HG02678 (cell line): ENCODE results near the gene SLC35C1.

Experiments
- ATAC-seq: cut with Tn5 transposase; IDR thresholded peaks from one replicate; pipeline ENCODE4 v1.9.1; 2021; ENCODE audit warnings: mild to moderate bottlenecking, moderate library complexity; ENCODE audit not compliant: unreplicated experiment

SLC35C1 gene

DNA sequence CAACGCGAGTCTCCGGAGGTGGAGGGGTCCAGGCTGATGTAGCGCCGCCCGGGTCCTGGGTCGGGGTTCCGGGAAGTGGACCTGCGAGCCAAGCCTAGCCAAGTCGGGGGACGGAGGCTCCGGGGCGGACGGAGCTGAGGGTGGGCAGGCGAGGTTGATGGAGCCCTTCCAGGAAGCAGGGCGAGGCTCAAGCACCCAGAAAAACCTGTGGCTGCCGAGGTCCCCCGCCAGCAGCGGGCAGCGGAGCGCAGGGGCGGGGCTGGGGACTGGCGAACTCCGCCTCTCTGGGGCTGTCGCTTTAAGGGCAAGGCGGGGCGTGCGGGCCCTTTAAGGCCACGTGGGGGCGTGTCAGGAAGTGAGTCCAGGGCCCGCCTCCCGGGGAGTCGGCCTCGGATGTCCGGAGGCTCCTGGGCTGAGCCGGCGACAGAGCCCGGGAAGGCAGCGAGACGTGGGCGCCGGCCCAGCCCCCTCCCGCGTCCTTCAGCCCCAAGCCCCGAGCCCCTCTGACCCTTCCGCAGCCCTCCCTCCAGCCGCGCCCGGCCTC lies at the start of gene SLC35C1:
SLC35C1 (plus strand) TSS at position 389 of the 544 bp plus-strand sequence. CDS start 653 bp downstream, outside the sequence.
- peak; percentile 95 for ATAC-seq

DNA sequence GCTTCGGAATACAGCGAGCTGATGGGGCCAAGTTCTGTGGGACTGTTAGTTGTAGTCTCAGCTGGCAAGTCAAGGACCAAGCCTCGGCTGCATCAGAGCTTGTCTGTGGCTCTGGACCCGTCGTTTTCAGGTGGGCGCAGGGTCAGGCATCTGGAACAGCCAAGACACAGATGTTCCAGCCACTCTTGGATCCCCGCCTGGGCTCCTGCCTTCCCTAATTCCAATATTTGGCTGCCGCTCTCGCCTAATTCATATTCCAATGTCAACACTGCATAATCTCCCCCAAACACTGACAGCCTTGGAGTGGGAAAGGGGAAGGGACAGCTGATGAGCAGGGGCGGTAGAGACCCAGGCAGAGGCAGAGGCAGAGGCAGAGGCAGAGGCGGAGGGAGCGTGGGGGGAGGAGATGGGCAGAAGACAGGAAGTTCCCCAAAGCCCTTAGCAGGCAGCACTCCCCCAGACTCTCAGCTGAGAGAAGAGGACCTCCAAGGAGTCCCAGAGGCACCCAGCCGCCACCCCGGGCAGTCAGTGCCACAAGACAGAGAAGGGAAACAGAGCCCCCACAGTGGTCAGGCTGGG lies 49.6 kb upstream of the SLC35C1 start:
- ATAC-seq = no peak

DNA sequence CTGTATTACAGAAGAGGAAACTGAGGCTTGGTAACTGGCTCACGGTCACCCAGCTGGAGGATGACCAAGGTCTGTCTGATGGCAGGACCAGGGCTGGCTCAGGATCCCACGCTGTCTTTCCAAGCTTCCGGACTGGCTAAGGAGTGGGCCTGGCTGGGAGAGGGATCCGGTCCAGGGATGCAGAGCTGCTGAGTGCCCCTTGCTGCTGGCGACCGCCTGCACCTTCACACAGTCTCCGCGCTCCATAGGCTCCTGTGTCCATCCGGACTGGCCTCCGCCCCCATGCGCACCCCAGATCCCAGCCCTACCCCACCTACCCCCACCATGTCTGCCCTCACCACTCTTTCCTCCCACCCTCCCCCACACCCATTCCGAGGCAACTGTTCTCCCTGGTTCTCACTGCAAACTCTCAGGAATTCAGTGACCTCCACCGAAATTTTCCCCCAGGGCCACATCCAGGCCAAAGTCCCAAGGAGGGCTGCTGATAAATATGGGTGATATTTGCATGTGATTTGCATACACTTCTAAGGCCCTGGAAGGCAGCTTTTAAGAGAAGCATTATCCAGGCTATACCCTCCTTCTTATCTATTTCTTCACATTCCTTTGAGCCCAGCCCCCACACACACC lies 48.5 kb upstream of the SLC35C1 start:
- no peak for ATAC-seq

DNA sequence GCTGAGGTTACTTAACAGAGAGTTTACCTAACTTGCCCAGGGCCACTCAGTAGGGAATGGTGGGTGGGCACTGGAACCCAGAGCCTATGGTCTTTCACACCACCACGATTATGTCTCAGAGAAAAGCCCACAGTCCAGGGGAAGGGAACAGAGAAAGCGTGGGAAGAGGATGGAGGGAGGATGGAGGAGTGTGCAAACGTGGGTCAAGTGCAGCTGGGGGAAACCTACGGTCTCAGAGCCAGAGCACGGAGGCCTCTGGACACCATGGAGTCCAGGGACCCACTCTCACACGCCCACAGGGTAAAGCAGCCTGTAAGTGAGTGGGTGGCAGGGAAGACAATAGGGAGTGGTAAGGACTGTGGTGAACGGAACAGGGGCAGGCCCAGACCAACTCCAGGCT lies 47.3 kb upstream of the SLC35C1 start:
- no peak for ATAC-seq

DNA sequence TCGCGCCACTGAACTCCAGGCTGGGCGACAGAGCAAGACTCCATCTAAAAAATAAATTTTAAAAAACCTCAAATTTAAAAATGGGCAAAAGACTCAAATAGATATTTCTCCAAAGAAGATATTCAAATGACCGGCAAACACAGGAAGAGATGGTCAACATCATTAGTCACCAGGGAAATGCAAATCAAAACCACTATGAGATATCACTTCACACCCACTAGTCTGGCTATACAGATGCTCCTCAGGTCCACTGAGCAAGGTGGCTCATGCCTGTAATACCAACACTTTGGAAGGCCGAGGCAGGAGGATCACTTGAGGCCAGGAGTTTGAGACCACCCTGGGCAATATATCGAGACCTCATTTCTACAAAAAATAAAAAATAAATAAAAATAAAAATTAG lies 43.3 kb upstream of the SLC35C1 start:
- no peak for ATAC-seq

DNA sequence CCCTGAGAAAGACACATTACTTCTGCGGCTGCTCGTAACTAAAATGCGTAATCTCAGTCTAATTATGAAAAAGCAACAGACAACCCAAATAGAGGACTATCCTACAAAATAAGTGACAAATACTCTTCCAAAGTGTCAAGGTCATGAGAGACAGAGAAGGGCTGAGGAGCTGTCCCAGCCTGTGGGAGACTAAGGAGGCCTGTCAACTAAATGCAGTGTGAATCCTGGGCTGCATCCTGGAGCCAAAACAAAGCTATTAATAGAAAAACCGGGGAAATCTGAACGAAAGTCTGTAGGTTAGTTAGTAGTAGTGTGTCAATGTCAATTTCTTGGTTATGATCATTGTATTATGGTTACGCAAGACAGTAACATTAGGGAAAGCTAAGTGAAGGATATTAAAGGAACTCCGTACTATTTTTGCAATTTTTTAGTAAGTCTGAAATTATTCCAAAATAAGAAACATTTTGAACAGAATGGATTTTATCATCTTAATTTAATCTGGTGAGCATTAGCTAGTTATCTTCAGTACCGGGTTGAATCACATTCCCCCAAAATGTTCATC lies 39.8 kb upstream of the SLC35C1 start:
- ATAC-seq = no peak

DNA sequence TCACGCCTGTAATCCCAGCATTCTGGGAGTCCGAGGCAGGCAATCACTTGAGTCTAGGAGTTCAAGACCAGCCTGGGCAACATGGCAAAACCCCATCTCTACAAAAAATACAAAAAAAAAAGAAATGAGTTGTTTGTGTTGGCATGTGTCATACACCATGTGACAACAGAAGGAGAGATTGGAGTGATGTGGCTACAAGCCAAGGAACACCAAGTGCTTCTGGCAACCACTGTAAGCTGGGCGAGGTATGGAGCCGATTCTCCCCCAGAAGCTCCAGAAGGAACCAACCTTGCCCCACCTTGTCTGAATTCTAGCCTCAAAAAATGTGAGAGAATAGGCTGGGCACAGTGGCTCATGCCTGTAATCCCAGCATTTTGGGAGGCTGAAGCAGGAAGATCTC lies 39.1 kb upstream of the SLC35C1 start:
- no peak for ATAC-seq

DNA sequence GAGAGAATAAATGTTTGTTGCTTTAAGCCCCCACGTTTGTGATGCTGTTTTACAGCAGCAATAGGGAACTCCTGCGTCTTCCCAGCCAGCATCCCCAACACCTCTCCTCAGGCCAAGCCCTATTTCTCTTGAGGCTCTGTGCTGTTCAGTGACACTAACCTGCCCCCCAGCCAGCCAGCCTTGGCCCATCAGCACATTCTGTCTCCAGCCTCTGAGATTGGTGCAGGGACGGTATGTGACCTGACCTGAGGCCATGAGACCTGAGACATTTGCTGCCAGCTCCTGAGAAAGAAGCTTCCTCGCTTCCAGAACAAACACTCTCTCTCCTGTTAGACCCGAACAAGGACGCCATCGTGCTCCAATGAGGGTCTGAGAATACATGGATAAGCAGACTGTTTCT lies 38.5 kb upstream of the SLC35C1 start:
- ATAC-seq = no peak

DNA sequence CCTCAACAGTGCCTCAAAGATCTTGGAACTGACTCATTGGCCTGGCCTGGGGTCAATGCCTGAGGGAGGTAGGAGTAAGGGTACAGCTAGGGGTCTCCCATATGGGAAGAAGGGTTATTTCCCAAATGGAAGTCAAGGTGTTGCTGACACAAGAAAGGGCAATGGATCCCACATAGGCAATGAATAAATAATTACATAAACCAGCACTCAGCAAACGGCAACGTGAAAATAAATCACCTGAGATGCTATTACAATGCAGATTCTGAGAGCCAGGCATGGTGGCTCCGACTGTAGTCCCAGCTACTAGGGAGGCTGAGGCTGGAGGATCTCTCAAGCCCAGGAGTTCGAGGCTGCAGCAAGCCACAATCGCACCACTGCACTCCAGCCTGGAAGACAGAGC lies 36.5 kb upstream of the SLC35C1 start:
- ATAC-seq = no peak

DNA sequence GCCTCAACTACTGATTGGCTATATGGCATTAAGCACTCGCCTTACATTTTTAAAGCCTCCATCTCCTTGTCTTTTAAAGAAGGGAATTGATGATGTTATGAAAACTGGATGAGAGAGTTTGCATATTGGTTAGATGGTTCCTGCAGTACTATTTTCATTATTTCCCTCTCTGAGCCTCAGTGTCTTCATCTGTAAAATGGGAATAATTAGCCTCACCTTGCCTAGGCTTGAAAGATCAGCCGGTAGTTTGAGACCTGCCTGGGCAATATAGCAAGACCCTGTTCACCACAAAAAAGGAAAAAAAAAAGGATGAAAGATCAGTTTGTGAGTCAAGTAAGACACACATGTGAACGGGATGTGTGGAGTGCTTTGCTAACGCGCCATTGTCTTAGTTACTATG lies 35.0 kb upstream of the SLC35C1 start:
- ATAC-seq = no peak

DNA sequence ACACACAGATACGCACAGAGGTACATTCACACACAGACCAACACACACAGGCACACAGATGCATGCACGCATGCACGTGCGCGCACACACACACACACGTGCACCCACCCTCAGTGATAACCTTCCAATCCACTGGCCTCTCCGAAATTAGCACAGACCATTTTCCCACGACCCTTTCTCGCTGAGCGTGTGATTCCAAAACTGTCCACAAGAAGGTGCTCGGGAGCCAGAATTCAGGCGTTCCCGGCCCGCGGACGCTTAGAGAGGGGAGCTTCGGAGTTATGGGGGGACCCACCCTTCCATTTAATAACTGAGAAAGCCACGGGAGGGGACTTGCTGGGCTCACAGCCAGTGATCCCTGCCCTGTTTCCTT lies 33.8 kb upstream of the SLC35C1 start:
- ATAC-seq = peak; percentile 55

DNA sequence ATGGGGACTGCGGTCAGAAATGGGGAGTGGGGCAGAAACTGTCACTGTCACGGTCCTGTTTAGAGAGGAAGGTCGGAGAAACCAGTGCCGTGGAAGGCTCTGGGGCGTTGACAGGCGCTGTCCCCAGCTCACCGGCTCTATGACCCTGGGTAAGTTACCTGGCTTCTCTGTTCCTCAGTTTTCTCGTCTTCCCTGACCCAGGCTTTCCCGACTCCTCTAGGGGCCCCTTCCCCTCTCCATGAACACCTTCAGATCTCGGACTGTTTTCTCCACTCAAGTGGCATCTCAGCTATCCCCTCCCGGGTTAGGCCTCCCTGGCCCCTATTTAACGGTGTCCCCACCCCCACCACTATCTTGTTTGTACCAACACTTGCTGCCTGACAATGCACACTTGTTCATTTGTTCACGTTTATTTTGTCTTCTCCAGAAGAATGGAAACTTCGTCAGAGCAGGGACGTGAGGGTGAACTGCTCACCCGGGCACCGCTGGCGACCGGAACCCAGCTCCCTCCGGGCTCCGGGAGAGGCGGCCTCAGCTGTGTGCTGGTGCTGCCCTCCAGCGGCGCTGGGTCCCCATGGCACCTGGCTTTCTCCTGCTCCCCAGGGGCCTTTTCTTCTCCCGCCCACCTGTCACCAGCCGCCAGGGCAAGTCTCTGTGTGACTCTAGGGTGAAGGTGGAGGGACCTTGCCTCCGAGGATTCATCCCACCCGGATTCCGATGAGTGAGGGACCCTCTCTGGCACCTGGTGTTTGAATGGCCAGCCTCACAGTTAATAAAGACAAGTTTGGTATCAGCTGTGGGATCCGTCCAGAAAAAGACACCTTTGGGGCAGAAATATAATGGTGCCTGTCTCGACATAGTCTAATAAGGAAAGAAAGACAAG lies 33.1 kb upstream of the SLC35C1 start:
- ATAC-seq = peak; percentile 88

DNA sequence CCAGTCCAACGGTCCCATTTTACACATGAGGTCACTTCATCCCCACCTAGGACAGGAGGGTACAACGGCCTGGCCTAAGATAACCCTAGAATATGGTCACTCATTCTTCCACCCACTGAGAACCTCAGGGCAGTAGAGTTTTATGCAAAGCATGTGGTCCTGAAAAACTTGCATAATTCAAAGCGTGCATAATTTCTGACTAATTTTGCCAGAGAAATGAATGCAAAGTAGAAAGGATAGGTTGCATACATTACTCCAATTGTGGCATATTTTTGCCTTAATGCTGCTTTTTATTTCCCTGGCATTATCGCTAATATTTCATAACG lies 32.5 kb upstream of the SLC35C1 start:
- ATAC-seq = no peak

DNA sequence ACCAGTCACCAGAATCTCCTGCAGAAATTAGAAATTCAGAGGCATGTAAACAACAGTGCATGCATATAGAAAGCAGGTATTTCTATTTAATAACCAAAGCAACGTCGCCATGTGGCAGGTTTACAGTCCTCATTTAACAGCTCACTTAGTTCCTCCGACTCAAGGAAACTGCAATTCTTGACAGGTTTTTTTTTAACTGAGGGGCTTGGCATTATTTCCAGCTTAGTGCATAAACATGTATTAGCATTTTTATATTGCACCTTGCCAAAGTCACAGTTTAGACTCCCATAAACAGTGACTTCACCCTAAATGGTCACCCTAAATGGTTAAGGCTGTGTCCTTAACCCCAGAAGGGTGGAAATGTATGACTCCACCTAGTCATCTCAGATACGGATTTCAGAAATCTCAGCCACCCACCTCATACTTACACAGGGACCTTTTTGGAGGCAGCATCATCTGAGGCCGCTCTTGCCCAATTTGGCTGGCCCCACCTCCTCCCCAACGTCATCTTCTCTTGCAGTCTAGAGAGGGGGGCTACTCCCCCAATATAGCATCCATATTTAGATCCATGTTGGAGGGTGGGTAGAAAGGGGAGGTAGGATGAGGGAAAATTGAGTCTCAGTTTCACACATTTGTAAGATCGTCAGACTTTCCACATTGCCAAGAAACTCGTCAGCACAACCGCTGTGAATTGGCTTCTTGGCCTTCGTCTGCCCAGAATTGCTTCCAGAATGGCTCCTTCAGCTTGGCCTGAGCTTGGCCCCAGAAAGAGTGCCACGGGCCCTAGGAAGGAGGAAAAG lies 31.8 kb upstream of the SLC35C1 start:
- no peak for ATAC-seq

DNA sequence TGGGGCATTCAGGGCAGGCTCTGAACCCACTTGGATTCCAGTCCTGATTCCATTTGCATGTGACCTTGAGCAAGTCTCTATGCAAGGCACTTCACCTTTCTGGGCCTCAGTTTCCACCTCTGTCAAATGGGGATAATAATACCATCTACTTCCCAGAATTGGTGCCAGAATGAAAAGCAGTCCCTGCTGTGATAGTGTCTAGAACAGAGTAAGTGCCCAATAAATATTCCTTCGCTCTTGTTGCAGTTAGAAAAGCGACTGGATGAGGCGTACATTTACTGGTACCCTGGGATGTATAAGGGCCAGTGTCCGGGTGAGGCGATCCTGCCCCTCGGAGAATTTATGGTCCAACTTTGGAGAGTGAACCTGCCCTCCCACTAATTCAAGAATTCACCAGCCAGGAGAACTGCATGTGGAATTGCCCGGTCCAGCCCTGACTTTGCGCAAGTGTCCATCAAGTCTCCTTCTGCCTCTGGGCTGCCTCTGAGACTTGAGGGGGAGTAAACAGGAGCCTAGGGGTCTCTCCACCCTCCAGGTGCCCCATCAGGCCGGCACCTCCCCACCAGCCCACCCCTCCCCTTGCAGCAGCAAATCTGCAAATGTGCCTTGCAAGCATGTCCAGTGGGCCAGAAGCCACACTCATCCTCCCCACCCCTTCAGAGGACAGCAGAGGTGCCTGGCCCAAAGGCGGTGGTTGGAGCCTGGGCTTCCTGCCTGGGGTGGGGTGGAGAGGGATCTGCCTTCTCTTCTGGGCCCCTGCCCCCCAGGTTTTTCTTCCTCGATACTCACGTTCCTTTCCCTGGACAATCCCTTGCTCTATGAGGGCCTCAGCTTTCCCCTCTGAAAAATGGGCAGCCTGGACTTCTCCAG lies 30.9 kb upstream of the SLC35C1 start:
- ATAC-seq = no peak

DNA sequence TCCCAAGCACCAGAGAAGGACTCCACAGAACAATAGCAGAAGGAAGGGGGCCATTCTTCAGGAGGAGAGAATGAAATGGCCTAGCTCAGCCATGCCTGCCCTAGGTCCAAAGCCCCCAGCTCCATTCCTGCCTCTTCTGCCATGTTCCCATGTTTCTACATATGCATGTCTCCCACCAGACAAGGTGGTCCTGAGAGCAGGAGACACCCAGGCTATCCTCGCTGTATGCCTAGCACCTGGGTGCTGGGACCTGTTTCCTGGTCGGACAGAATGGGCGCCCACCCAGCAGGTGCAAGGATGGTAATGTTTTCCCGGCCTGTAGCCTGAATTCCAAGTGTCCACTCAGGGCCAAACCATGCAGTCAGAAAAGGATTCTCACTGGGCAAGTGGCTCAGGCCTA lies 30.2 kb upstream of the SLC35C1 start:
- no peak for ATAC-seq

DNA sequence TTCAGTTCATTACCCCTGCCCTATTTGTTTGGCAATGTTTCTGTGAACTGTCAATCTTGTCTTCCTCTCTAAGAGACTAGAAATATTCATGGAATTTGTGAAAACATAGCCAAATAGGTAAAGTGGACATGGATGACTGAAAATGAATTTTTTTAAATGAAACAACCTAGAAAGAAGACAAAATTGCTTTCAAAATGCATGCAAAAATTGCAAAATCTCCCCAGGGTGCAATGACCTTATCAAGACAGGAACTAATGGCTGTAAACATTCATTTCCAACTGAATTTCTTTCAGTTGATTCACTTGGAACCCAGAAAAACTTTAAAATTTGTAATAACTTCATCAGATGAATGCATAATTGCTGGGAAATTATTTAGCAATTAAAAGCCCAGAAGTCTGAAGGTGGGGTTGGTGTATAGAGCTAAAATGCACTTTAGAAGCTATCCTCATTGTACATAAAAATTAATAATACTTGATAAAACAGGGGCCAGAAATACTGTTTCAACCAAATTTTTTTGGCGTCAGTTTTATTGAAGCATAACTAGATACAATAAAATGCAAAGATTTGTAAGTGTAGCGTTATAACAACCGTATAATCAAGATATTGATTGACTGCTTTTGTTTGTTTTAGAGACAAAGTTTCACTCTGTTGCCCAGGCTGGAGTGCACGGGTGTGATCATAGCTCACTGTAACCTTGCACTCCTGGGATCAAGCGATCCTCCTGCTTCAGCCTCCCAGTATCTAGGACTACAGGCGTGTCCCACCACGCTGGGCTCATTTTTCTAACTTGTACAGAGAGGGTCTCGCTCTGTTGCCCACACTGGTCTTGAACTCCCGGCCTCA lies 27.6 kb upstream of the SLC35C1 start:
- ATAC-seq = no peak

DNA sequence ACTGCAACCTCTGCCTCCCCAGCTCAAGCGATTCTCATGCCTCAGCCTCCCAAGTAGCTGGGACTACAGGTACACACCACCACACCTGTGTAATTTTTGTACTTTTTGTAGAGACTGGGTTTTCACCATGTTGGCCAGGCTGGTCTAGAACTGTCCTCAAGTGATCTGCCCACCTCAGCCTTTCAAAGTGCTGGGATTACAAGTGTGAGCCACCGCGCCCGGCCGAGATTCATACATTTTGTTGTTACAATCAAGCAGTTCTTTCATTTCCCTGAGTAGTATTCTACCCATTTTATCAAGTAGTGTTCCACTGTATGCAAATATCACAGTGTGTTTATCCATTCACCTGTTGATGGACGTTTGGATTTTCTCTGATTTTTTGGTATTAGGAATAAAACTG lies 26.6 kb upstream of the SLC35C1 start:
- no peak for ATAC-seq

DNA sequence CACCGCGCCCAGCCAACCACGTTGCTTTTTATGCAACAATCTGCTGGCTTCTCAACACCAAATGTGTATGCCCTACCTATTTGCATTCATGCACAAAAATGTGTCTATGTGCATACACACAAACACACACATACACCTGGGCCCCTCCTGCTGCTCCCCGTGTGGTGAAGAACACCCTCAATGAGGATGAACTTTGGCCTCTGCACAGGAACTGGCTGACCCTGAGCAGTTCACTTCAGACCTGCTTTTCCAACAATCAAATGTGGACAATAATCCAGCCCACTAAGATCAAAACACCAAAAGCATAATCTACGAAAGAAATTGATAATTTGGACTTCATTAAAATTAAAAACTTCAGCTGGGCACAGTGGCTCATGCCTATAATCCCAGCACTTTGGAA lies 25.3 kb upstream of the SLC35C1 start:
- no peak for ATAC-seq
